Measurements from ENCODE around the gene DIPK1C.

- no peak for TF ChIP-seq CTCF (IDR thresholded peaks at IDR 0.05)
- no peak for TF ChIP-seq EZH2 (IDR thresholded peaks at IDR 0.05; ENCODE audit: borderline replicate concordance, insufficient read depth, low read depth, low read length, poor library complexity, severe bottlenecking)
Measured at GRCh38 chr18:74459889-74460288, 2.8 kb upstream of the DIPK1C start.

Data from B cell (primary cell).